ENCODE data around the gene SERPINE1. TPM values are rescaled to one million over a fixed set of nuclear protein-coding genes. Genes with fewer than 3 reads are reported as not detected.

SERPINE1 gene
- total and polyA plus RNA-seq, 2 of the 8 experiments (the other 6 are each of a cell fraction or from before 2014, with no cell fraction given) = 3.7 to 5.6 TPM

- DNase-seq (ENCODE audit: low read depth in 1 of 2, low spot score in 2 of 2) (no peak), FAIRE-seq (no peak)
- Histone ChIP-seq H4K5ac (ENCODE audit: insufficient read length, low read depth, low read length) (no peak overlapping the region), H3K4me2 (ENCODE audit: insufficient read depth in 1 of 2, low read depth in 2 of 2, low read length in 2 of 2) (no peak overlapping the region), H3K27me3 (replicated peaks in 1 of 4; ENCODE audit: control insufficient read depth in 3 of 4, extremely low read depth in 1 of 4, insufficient read depth in 3 of 4, low read length in 3 of 4) (no peaks in the 10 kb centered on the region; a peak in 1 of 7 replicates), H3K14ac (ENCODE audit: insufficient read length) (no peak overlapping the region), H4K20me1 (replicated peaks in 1 of 2; ENCODE audit: control insufficient read depth in 1 of 2, insufficient read depth in 2 of 2, low read length in 2 of 2) (no peaks in the 10 kb centered on the region), H3K23me2 (ENCODE audit: low read depth, low read length) (no peaks in the 10 kb centered on the region; the same call in 1 of the 2 replicates), H2BK12ac (ENCODE audit: low read depth, low read length) (peak overlapping the region; percentile 53; the same call in 1 of the 2 replicates), H3K56ac (replicated peaks; ENCODE audit: insufficient read length, low read depth, low read length) (no peak overlapping the region), H2BK5ac (ENCODE audit: low read depth, low read length) (0 out of 2 replicates have a peak overlapping the region, but pooled peaks have one; percentile 2), H2BK15ac (ENCODE audit: low read length) (peak overlapping the region; percentile 36; the same call in 1 of the 2 replicates), H3K23ac (ENCODE audit: insufficient read length) (no peak overlapping the region), H3K4me3 (ENCODE audit: extremely low read depth in 1 of 4, insufficient read depth in 2 of 4, low read depth in 3 of 4, low read length in 4 of 4) (no peak overlapping the region), H2AFZ (ENCODE audit: low read length) (no peak overlapping the region), H4K8ac (ENCODE audit: extremely low read depth, insufficient read depth, low read length) (no peak overlapping the region), H3K36me3 (ENCODE audit: control insufficient read depth in 2 of 4, insufficient read depth in 4 of 4, low read length in 3 of 4) (no peaks in the 10 kb centered on the region), H3K4me1 (replicated peaks in 1 of 4; ENCODE audit: control insufficient read depth in 3 of 4, insufficient read depth in 4 of 4, low read length in 3 of 4) (peaks cover 6 to 14% (median 11%) of the 10 kb centered on the region in 4 experiments), H3K9me3 (ENCODE audit: insufficient read depth in 2 of 2, low read depth in 1 of 2, low read length in 1 of 2) (peaks cover 0 to 4% of the 10 kb centered on the region in 2 experiments; a peak in 1 of 4 replicates), H3K9ac (replicated peaks in 1 of 4; ENCODE audit: extremely low read depth in 1 of 4, low read depth in 3 of 4, low read length in 3 of 4) (no peak overlapping the region), H2AK5ac (ENCODE audit: low read depth, low read length) (no peak overlapping the region; the same call in 1 of the 2 replicates), H3K4ac (replicated peaks; ENCODE audit: insufficient read length, low read depth, low read length) (no peak overlapping the region), H3K18ac (ENCODE audit: extremely low read depth, low read length) (no peak overlapping the region), H2BK120ac (replicated peaks; ENCODE audit: low read depth, low read length) (no peak overlapping the region), H3K79me2 (ENCODE audit: control insufficient read depth in 1 of 2, insufficient read depth in 2 of 2, low read length in 2 of 2) (no peaks in the 10 kb centered on the region), H2BK20ac (ENCODE audit: low read length) (0 out of 2 replicates have a peak overlapping the region, but pooled peaks have one; percentile 15), H3K27ac (ENCODE audit: low read depth, low read length) (no peak overlapping the region), H4K91ac (replicated peaks; ENCODE audit: insufficient read length, low read length) (peak overlapping the region; percentile 36), H3K79me1 (ENCODE audit: low read depth, low read length) (no peaks in the 10 kb centered on the region)
- ChIA-PET POLR2A (ENCODE audit: partially characterized antibody) (interaction anchor here (1.2 kb wide), 1 partner anchor 84 kb away, joined by 3 read pairs; no protein-coding TSS in a partner anchor), CTCF (ENCODE audit: partially characterized antibody) (interaction anchor here (0.9 to 8.3 kb wide), 10 partner anchors 9 to 152 kb away, joined by 3 to 80 read pairs (median 4); no protein-coding TSS in a partner anchor)
- 93% methylated on average over 14 of the region's 14 CpGs; no CpG with 5 or more reads in 1 of the 2 experiments for WGBS, 2 experiments (ENCODE audit: extremely low coverage in 1 of 2, insufficient coverage in 1 of 2, insufficient read length in 1 of 2, insufficient replicate concordance in 2 of 2, low coverage in 1 of 2, low lambda C conversion rate in 2 of 2, missing lambda C conversion rate in 1 of 2)
- TF ChIP-seq MAX (IDR thresholded peaks at IDR 0.05) (no peak), FOSL1 (IDR thresholded peaks at IDR 0.05; ENCODE audit: insufficient read depth, low read depth, low read length) (no peak), POU5F1 (IDR thresholded peaks at IDR 0.05; ENCODE audit: low read depth, low read length) (no peak), EP300 (IDR thresholded peaks at IDR 0.05; ENCODE audit: borderline replicate concordance in 1 of 2, low read depth in 2 of 2, low read length in 2 of 2) (no peak), PHF8 (conservative IDR thresholded peaks at IDR 0.05; ENCODE audit: low read depth, low read length) (no peak), RXRA (IDR thresholded peaks at IDR 0.05; ENCODE audit: insufficient read depth, low read depth, low read length) (no peak), SP4 (IDR thresholded peaks at IDR 0.05; ENCODE audit: low read length) (no peak), SIX5 (IDR thresholded peaks at IDR 0.05; ENCODE audit: low read depth, low read length) (no peak), SUZ12 (IDR thresholded peaks at IDR 0.05; ENCODE audit: low read length) (no peak), SP1 (IDR thresholded peaks at IDR 0.05; ENCODE audit: low read depth, low read length) (no peak)
Measured at GRCh38 chr7:101128040-101128834, 1.3 kb downstream of the SERPINE1 start.

All from H1 (cell line).